Calu3 (cell line): ENCODE measurements around the gene PER1. TPM values are rescaled to one million over a fixed set of nuclear protein-coding genes. Genes with fewer than 3 reads are reported as not detected.

Source experiments
- BruUV-seq: library from RNA; stranded (reverse); fragments of 400-500 nt; replicated peaks from 2 replicates; lab custom pipeline; 2021; lab: Mats Ljungman, UMichigan
- CTCF ChIA-PET: fragments of 300-600 bp; sonication (Branson Sonifier 250); formaldehyde crosslinking; loops from one replicate; lab custom pipeline; 2022; ENCODE audit warnings: antibody characterized with exemption; lab: Charles Lee
- DNase-seq: peaks from one replicate; pipeline ENCODE4 v3.0.0; 2022
- H3K27ac Mint-ChIP-seq: one replicate; pipeline ENCODE4 v1.8.0; 2022; ENCODE audit warnings: mixed read lengths; ENCODE audit not compliant: unreplicated experiment
- H3K27me3 Mint-ChIP-seq: one replicate; pipeline ENCODE4 v1.8.0; 2022; ENCODE audit warnings: mixed read lengths; ENCODE audit not compliant: unreplicated experiment
- H3K36me3 Mint-ChIP-seq: one replicate; pipeline ENCODE4 v1.8.0; 2022; ENCODE audit warnings: mild to moderate bottlenecking, moderate library complexity, mixed read lengths; ENCODE audit not compliant: insufficient read depth, unreplicated experiment
- H3K4me1 Mint-ChIP-seq: one replicate; pipeline ENCODE4 v1.8.0; 2022; ENCODE audit warnings: mild to moderate bottlenecking, low read depth, mixed read lengths; ENCODE audit not compliant: unreplicated experiment
- H3K4me3 Mint-ChIP-seq: one replicate; pipeline ENCODE4 v1.8.0; 2022; ENCODE audit warnings: mild to moderate bottlenecking, low read depth, moderate library complexity, mixed read lengths; ENCODE audit not compliant: unreplicated experiment
- H3K9me3 Mint-ChIP-seq: one replicate; pipeline ENCODE4 v1.8.0; 2022; ENCODE audit warnings: low read depth, mixed read lengths; ENCODE audit not compliant: unreplicated experiment
- intact Hi-C: fragments of 100-400 bp; cut with micrococcal nuclease; formaldehyde crosslinking; loops from one replicate; pipeline ENCODE4 v1.10.0; 2022; ENCODE audit not compliant: unreplicated experiment
- total RNA-seq: library from RNA; stranded (reverse); gene quantifications from 2 replicates; pipeline ENCODE4 v1.2.3, GENCODE V29; 2022
- TF ChIP-seq, protein P1 (sequence below): fragments of 200-600 bp; IDR thresholded peaks from one replicate; pipeline ENCODE4 v1.8.0; 2022; ENCODE audit warnings: antibody characterized with exemption; ENCODE audit not compliant: unreplicated experiment

Gene PER1
- total RNA-seq, 1 experiment from 2014 or later: 16.1 TPM

DNA sequence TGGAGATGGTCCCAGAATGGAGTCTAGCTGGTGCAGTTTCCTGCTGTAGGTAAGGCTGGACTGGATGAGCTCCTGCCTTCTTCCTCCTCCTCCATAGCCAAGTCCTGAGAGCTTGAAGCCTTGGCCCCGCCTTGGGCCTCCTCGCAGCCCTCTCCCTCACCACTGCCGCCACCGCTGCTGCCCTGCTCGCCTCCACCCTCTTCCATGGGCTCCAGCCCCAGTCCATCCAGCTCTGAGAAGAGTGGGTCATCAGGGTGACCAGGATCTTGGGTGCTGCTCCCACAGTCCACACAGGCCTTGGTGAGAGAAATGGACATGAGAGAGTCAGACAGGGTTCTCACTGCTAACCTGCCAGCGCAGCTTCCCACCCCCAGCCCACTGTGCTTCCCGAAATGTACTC is 11.2 kb downstream of the PER1 start:
- TF ChIP-seq, protein P1, sequence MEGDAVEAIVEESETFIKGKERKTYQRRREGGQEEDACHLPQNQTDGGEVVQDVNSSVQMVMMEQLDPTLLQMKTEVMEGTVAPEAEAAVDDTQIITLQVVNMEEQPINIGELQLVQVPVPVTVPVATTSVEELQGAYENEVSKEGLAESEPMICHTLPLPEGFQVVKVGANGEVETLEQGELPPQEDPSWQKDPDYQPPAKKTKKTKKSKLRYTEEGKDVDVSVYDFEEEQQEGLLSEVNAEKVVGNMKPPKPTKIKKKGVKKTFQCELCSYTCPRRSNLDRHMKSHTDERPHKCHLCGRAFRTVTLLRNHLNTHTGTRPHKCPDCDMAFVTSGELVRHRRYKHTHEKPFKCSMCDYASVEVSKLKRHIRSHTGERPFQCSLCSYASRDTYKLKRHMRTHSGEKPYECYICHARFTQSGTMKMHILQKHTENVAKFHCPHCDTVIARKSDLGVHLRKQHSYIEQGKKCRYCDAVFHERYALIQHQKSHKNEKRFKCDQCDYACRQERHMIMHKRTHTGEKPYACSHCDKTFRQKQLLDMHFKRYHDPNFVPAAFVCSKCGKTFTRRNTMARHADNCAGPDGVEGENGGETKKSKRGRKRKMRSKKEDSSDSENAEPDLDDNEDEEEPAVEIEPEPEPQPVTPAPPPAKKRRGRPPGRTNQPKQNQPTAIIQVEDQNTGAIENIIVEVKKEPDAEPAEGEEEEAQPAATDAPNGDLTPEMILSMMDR: no peak
- no peaks in the 10 kb centered on the region for H3K9me3 Mint-ChIP-seq
- H3K27me3 Mint-ChIP-seq: no peaks in the 10 kb centered on the region
- no TSS peak for BruUV-seq
- H3K4me3 Mint-ChIP-seq: no peak overlapping the region
- CTCF ChIA-PET: interaction anchor here (0.9 kb wide), 1 partner anchor 19 kb away, joined by 4 read pairs; no protein-coding TSS in a partner anchor
- H3K36me3 Mint-ChIP-seq: peaks cover 21% of the 10 kb centered on the region
- intact Hi-C loops: no loop called here
- no peaks in the 10 kb centered on the region for H3K4me1 Mint-ChIP-seq
- no peak for DNase-seq
- H3K27ac Mint-ChIP-seq: no peak overlapping the region

GRCh38 chr17:8140065-8141029 is 11.9 kb downstream of the PER1 start:
- Mint-ChIP-seq H3K27me3 (no peaks in the 10 kb centered on the region), H3K4me1 (no peaks in the 10 kb centered on the region), H3K36me3 (peaks cover 20% of the 10 kb centered on the region), H3K4me3 (no peak overlapping the region), H3K9me3 (no peaks in the 10 kb centered on the region), H3K27ac (no peak overlapping the region)
- TF ChIP-seq, protein P1: no peak
- intact Hi-C loops: no loop called here
- CTCF ChIA-PET: interaction anchor here (0.9 kb wide), 1 partner anchor 18 kb away, joined by 4 read pairs; no protein-coding TSS in a partner anchor
- DNase-seq: no peak
- BruUV-seq: no TSS peak

DNA sequence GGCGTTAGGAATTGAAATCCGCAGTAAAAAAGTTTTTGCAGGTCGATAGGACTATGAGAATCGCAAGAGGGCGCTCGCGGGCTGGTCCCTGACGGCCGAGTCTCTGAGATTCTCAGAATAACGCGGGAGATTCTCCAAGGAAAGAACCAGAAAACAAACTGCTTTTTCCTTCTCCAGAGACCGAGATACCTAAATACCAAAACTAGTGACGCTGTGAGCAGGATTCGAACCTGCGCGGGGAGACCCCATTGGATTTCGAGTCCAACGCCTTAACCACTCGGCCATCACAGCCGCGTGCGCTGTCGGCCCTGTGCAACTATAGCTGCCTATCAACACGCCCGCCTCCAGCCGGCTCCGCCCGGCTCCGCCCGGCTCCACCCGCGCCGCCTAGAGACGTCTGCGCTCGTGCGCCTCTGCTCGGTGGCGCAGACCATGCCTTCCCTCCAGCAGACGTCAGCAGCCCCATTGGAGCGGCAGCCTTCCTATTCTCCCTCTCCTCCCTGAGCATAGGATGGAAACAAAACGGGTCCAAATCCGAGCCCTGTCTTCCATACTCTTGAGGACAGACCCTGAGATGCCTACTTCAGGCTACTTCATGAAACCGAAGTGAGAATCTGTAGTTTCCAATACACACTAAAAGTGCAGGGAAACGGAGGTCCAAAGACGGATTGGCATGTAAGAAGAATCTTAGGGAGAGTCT is 13.4 kb downstream of the PER1 start:
- peak; percentile 94 for DNase-seq
- H3K4me3 Mint-ChIP-seq: no peak overlapping the region
- H3K9me3 Mint-ChIP-seq: no peaks in the 10 kb centered on the region
- no TSS peak for BruUV-seq
- intact Hi-C loops: loop anchor here (1.0 to 5.0 kb wide), 3 partner anchors 19 to 83 kb away; no protein-coding TSS in a partner anchor
- CTCF ChIA-PET: interaction anchor here (0.7 to 1.4 kb wide), 5 partner anchors 18 to 65 kb away, joined by 3 read pairs; partner anchors contain the start of gene ALOXE3
- TF ChIP-seq, protein P1: peak; percentile 37
- H3K4me1 Mint-ChIP-seq: no peaks in the 10 kb centered on the region
- peaks cover 9% of the 10 kb centered on the region for H3K36me3 Mint-ChIP-seq
- H3K27ac Mint-ChIP-seq: no peak overlapping the region
- no peaks in the 10 kb centered on the region for H3K27me3 Mint-ChIP-seq

GRCh38 chr17:8138374-8138671 is 13.9 kb downstream of the PER1 start:
- H3K36me3 Mint-ChIP-seq: peaks cover 7% of the 10 kb centered on the region
- H3K9me3 Mint-ChIP-seq: no peaks in the 10 kb centered on the region
- no TSS peak for BruUV-seq
- intact Hi-C loops: loop anchor here (1.0 to 5.0 kb wide), 3 partner anchors 20 to 84 kb away; no protein-coding TSS in a partner anchor
- CTCF ChIA-PET: interaction anchor here (1.0 to 1.4 kb wide), 3 partner anchors 19 to 65 kb away, joined by 3 to 4 read pairs (median 3); partner anchors contain the start of gene ALOXE3
- H3K4me3 Mint-ChIP-seq: no peak overlapping the region
- no peak overlapping the region for H3K27ac Mint-ChIP-seq
- no peaks in the 10 kb centered on the region for H3K27me3 Mint-ChIP-seq
- no peak for DNase-seq
- TF ChIP-seq, protein P1: no peak
- no peaks in the 10 kb centered on the region for H3K4me1 Mint-ChIP-seq
